ENCODE results near the gene TRIM29.

DNA sequence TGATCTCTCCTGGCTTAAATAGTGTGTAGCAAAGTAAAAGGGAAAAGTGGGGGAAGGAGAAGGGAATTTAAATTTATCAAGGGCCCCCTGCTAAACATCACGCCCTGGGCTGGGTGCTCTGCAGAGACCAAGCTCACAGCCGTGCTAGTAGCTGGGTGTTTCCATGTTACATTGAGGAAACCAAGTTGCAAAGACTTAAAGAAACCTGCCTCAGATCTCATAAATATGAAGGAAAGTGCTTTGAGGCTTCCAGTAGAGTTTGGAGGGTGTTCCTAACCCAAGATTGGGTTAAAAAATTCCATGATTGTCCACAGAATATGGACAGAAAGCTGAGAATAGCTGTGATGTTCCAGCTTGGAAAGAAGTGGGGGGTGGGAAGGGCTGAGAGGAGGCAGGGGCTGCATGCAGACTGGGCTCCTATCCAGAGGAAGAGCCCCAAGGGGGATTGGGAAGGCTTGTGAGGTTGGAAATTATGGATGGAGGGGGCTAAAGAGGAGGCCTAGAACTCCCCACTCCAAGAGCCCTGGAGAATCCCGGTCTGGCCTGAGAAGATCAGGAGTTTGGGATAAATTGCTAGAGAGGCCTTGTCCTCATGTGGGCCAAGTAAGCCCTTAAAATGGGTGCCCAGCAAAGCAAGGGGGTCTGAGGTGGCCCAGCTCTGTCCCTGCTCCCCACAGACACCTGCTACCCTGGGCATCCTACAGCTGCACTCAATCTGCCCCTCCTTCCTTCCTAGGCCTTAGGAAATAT, 48.0 kb upstream of the TRIM29 start:
- TF ChIP-seq EZH2 (IDR thresholded peaks at IDR 0.05; ENCODE audit: insufficient read depth, low read length) = no peak
- TF ChIP-seq, protein P1, sequence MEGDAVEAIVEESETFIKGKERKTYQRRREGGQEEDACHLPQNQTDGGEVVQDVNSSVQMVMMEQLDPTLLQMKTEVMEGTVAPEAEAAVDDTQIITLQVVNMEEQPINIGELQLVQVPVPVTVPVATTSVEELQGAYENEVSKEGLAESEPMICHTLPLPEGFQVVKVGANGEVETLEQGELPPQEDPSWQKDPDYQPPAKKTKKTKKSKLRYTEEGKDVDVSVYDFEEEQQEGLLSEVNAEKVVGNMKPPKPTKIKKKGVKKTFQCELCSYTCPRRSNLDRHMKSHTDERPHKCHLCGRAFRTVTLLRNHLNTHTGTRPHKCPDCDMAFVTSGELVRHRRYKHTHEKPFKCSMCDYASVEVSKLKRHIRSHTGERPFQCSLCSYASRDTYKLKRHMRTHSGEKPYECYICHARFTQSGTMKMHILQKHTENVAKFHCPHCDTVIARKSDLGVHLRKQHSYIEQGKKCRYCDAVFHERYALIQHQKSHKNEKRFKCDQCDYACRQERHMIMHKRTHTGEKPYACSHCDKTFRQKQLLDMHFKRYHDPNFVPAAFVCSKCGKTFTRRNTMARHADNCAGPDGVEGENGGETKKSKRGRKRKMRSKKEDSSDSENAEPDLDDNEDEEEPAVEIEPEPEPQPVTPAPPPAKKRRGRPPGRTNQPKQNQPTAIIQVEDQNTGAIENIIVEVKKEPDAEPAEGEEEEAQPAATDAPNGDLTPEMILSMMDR (IDR thresholded peaks at IDR 0.05; ENCODE audit: insufficient read depth, low read depth, low read length) = no peak
